ENCODE measurements around the gene TPX2. TPM values are rescaled to one million over a fixed set of nuclear protein-coding genes. Genes with fewer than 3 reads are reported as not detected.
"Not testable (repeated sequence)": the region's sequence is repeated elsewhere in the genome, so short reads cannot be mapped to it uniquely, and the experiment has no call there.

TPX2 gene
- total RNA-seq, 4 donors from 2014 or later = 3.2 to 15.7 (median 7.8) TPM

DNA sequence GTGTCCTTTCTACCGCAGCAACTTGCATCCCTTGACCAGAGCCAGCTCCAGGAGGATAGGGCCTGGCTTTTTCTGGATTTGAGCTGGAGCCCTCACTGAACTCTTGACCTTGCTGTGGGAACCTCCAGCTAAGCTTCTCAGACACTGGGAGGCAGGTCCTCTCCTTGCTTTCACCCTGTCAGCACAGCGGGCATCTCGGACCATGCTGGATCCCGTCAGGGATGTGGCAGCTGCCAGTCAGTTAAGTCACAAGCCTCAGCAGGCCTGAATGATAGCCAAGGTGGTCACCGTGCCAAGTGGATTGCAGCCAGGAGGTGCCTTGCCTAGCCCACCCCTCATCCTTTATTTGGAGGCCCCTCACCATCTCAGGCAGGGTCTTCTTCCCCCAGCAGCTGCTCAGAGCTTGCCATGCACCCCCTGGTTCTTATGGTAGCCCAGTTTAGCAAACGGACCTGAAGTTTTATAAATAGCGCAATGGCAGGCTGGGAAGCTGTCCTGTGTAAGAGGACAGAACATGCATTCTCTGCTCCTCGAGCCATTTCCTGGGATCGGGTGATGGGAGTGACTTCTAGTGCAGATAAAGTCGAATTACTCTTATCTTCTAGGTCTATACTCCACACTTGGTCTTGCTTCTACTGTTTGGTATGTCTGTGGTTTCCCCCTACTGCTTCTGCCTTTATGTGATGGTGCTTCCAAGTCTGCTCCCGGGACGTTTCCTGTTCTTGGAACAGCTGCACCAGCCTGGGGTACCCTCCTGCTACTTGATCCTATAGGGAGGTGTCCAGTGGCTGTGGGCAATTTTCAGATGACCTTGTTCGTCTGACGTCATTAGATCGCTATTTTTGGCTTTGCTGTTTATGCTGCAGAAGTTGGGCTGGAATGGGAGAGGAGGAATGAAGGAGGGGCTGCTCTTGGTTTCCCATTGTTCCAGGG lies 73.0 kb downstream of the TPX2 start:
- TF ChIP-seq, protein P1, sequence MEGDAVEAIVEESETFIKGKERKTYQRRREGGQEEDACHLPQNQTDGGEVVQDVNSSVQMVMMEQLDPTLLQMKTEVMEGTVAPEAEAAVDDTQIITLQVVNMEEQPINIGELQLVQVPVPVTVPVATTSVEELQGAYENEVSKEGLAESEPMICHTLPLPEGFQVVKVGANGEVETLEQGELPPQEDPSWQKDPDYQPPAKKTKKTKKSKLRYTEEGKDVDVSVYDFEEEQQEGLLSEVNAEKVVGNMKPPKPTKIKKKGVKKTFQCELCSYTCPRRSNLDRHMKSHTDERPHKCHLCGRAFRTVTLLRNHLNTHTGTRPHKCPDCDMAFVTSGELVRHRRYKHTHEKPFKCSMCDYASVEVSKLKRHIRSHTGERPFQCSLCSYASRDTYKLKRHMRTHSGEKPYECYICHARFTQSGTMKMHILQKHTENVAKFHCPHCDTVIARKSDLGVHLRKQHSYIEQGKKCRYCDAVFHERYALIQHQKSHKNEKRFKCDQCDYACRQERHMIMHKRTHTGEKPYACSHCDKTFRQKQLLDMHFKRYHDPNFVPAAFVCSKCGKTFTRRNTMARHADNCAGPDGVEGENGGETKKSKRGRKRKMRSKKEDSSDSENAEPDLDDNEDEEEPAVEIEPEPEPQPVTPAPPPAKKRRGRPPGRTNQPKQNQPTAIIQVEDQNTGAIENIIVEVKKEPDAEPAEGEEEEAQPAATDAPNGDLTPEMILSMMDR (IDR thresholded peaks at IDR 0.05) = no peak
- TF ChIP-seq POLR2AphosphoS5 (IDR thresholded peaks at IDR 0.05) (no peak), EP300 (IDR thresholded peaks at IDR 0.05; ENCODE audit: low read depth) (no peak), POLR2A (IDR thresholded peaks at IDR 0.05) (no peak)
- no peaks in the 10 kb centered on the region for H3K27me3 ChIP-seq
- DNase-seq = no peak
- intact Hi-C loops (cut with DNase I; ENCODE audit: low total_unique reads) (no loop called here), in situ Hi-C loops (cut with MboI; ENCODE audit: low pct_ligation_motif_present in 1 of 4, low pct_unique_long_range_greater_than_20kb in 1 of 4, low sequenced_read_pairs in 3 of 4) (no loop called here)
- no peak overlapping the region for H3K4me3 ChIP-seq
- H3K27ac ChIP-seq = no peak overlapping the region
- WGBS, 2 donors (ENCODE audit: low coverage in 1 of 2) = 44 to 70% methylated on average over 8 to 15 of the region's 15 CpGs
- H3K36me3 ChIP-seq = no peaks in the 10 kb centered on the region
- peaks cover 0 to 8% (median 7%) of the 10 kb centered on the region in 4 donors for H3K4me1 ChIP-seq
- no peaks in the 10 kb centered on the region for H3K9me3 ChIP-seq

DNA sequence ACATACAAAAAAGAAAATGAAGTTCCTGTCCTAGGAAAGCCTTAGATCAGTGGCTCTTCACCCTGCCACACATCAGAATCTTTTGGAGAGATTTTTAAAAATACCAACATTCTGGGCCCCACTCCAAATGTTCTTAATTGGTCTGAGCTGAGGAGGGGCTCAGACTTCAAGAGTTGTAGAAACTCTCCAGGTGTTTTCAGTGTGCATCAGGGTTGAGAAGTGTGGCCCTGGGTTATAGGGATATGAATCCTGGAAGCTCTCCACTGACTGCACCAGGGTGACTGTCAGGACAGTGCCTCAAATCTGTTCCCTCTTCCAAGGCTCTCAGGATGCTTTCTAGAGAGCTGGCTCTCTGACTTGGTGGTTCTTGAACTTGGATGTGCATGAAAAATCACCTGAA lies 74.5 kb downstream of the TPX2 start:
- H3K4me1 ChIP-seq = peaks cover 0 to 8% (median 7%) of the 10 kb centered on the region in 4 donors
- TF ChIP-seq EP300 (IDR thresholded peaks at IDR 0.05; ENCODE audit: low read depth) (no peak), POLR2A (IDR thresholded peaks at IDR 0.05) (no peak), POLR2AphosphoS5 (IDR thresholded peaks at IDR 0.05) (no peak)
- TF ChIP-seq, protein P1 (IDR thresholded peaks at IDR 0.05) = no peak
- intact Hi-C loops (cut with DNase I; ENCODE audit: low total_unique reads) (no loop called here), in situ Hi-C loops (cut with MboI; ENCODE audit: low pct_ligation_motif_present in 1 of 4, low pct_unique_long_range_greater_than_20kb in 1 of 4, low sequenced_read_pairs in 3 of 4) (no loop called here)
- no peak for DNase-seq
- no peaks in the 10 kb centered on the region for H3K9me3 ChIP-seq
- H3K36me3 ChIP-seq = no peaks in the 10 kb centered on the region
- H3K27ac ChIP-seq = no peak overlapping the region
- no peak overlapping the region for H3K4me3 ChIP-seq
- no peaks in the 10 kb centered on the region for H3K27me3 ChIP-seq

GRCh38 chr20:31814142-31814541 lies 75.1 kb downstream of the TPX2 start:
- H3K4me3 ChIP-seq; H3K36me3 ChIP-seq; H3K27ac ChIP-seq; intact Hi-C loops (cut with DNase I; ENCODE audit: low total_unique reads); H3K4me1 ChIP-seq; in situ Hi-C loops (cut with MboI; ENCODE audit: low pct_ligation_motif_present in 1 of 4, low pct_unique_long_range_greater_than_20kb in 1 of 4, low sequenced_read_pairs in 3 of 4); DNase-seq; H3K9me3 ChIP-seq; H3K27me3 ChIP-seq: not testable (repeated sequence)
- 62 to 85% methylated on average over 5 to 7 of the region's 7 CpGs for WGBS, 2 donors (ENCODE audit: low coverage in 1 of 2)

DNA sequence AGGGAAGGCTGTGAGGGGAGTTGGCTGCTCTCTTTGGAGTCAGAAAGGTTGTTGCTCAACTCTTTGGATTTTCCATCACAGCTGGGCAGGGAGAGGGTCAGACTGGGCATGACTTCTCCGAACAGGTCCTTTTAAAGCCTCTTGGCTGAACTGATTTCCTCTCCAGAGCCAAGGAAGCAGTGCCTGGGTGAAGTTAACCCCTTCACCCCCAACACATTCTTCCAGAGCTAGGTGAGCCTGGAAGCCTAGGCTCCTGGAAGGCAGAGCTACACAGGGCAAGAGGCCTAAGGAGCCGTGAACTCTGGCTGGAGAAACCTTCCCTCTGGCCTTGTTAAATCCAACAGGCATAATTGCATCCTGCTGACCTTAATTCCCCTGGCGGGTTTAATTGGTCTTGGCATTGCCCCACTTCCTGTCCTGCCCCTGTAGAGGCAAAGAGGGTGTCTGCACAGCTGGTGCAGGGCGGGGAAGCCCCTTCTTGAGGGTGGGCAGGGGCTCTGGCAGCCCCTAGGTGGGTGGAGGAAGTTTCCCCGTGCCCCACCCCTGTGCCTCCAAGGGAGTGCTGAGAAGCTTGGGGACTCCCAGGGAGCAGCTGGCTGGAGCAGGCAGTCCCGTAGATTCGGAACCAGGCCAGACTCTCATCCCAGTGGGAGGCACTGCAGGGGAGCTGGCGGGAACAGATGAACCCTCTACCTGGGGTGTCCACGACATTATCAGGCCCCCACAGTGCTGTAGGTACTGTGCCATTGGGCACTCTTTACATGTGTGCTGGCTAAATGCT lies 76.5 kb downstream of the TPX2 start:
- peak; percentile 18 for DNase-seq
- TF ChIP-seq POLR2A (IDR thresholded peaks at IDR 0.05) = no peak
- TF ChIP-seq, protein P1 (IDR thresholded peaks at IDR 0.05) = no peak
- no peak for TF ChIP-seq EP300 (IDR thresholded peaks at IDR 0.05; ENCODE audit: low read depth)
- TF ChIP-seq POLR2AphosphoS5 (IDR thresholded peaks at IDR 0.05) = no peak
- H3K36me3 ChIP-seq = no peaks in the 10 kb centered on the region
- no peaks in the 10 kb centered on the region for H3K27me3 ChIP-seq
- in situ Hi-C loops (cut with MboI; ENCODE audit: low pct_ligation_motif_present in 1 of 4, low pct_unique_long_range_greater_than_20kb in 1 of 4, low sequenced_read_pairs in 3 of 4) = no loop called here
- no peak overlapping the region for H3K27ac ChIP-seq
- H3K9me3 ChIP-seq = no peaks in the 10 kb centered on the region
- intact Hi-C loops (cut with DNase I; ENCODE audit: low total_unique reads) = no loop called here
- H3K4me1 ChIP-seq = peaks cover 0 to 8% (median 7%) of the 10 kb centered on the region in 4 donors
- 33% methylated on average over 7 of the region's 9 CpGs; no CpG with 5 or more reads in 1 of the 2 donors for WGBS, 2 donors (ENCODE audit: low coverage in 1 of 2)
- no peak overlapping the region for H3K4me3 ChIP-seq
